DND-41 (cell line): ENCODE measurements around the gene NFATC2IP.

Experiments used
- EZH2 ChIP-seq: IDR thresholded peaks from 3 replicates; pipeline ENCODE4 v1.6.1; 2012; ENCODE audit warnings: borderline replicate concordance, low read depth, mild to moderate bottlenecking, moderate library complexity, low read length, inconsistent platforms; ENCODE audit not compliant: severe bottlenecking
- TF ChIP-seq, protein P1 (sequence below): IDR thresholded peaks from 2 replicates; pipeline ENCODE4 v1.5.1; 2012; ENCODE audit warnings: borderline replicate concordance, low read length, moderate library complexity, mild to moderate bottlenecking; ENCODE audit not compliant: poor library complexity, severe bottlenecking; ENCODE audit errors: extremely low read depth

DNA sequence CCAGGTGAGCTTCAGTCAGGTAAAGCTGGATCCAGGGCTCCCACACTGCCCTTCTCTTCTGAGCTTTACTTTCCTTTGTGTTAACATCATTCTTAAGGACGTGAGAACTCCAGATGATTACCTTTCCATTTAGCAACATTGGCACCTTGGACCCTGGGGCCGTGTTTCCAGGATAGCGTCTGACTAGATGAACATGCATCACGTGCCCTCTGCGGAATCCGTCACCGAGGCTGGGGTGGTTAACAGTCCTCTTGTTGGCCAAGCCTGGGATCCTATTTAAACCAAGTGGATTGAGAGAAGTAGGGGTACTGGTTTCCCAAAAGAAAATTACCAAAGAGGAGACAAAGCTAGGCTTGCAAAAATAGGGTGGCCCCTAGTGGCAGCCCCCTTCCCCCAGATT is 30.2 kb downstream of the NFATC2IP start:
- TF ChIP-seq, protein P1, sequence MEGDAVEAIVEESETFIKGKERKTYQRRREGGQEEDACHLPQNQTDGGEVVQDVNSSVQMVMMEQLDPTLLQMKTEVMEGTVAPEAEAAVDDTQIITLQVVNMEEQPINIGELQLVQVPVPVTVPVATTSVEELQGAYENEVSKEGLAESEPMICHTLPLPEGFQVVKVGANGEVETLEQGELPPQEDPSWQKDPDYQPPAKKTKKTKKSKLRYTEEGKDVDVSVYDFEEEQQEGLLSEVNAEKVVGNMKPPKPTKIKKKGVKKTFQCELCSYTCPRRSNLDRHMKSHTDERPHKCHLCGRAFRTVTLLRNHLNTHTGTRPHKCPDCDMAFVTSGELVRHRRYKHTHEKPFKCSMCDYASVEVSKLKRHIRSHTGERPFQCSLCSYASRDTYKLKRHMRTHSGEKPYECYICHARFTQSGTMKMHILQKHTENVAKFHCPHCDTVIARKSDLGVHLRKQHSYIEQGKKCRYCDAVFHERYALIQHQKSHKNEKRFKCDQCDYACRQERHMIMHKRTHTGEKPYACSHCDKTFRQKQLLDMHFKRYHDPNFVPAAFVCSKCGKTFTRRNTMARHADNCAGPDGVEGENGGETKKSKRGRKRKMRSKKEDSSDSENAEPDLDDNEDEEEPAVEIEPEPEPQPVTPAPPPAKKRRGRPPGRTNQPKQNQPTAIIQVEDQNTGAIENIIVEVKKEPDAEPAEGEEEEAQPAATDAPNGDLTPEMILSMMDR, result no peak
- no peak for TF ChIP-seq EZH2
